ENCODE measurements around the gene TSPY10. TPM values are rescaled to one million over a fixed set of nuclear protein-coding genes. Genes with fewer than 3 reads are reported as not detected.
"Not testable (repeated sequence)": the region's sequence is repeated elsewhere in the genome, so short reads cannot be mapped to it uniquely, and the experiment has no call there.

TSPY10 gene, protein sequence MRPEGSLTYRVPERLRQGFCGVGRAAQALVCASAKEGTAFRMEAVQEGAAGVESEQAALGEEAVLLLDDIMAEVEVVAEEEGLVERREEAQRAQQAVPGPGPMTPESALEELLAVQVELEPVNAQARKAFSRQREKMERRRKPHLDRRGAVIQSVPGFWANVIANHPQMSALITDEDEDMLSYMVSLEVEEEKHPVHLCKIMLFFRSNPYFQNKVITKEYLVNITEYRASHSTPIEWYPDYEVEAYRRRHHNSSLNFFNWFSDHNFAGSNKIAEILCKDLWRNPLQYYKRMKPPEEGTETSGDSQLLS
- total RNA-seq (not detected), total RNA-seq (0 reads per million in 29 experiments)
- total RNA-seq (2013) = not detected

DNA sequence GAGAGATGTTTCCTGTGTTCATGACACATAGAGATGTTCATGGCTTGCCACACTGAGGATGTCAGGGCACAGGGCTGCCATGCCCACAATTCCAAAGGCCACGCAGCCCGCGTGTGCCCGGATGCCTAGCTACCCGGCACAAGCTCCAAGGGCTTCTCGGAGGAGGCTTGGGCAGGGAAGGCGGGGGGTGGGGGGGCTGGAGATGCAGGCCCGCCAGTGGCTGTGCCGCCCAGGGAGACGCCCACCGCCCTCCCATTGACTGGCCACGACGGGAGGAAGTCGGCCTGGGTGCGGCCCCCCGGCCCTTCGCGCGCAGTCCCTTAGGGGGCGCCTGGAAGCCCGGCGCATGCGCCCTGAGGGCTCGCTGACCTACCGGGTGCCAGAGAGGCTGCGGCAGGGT lies at the start of gene TSPY10:
TSPY10 (plus strand) TSS at position 301 of the 400 bp plus-strand sequence; CDS start at position 347, 46 bp downstream.
- H3K36me3 ChIP-seq (ENCODE audit: control insufficient read depth in 2 of 2, extremely low read depth in 1 of 2, insufficient read depth in 1 of 2, low read length in 1 of 2); DNase-seq; H3K36me3 Mint-ChIP-seq; H3K9me3 ChIP-seq; H3K4me1 ChIP-seq (ENCODE audit: control insufficient read depth in 1 of 2, extremely low read depth in 1 of 2, insufficient read depth in 2 of 2, low read length in 2 of 2); H3K4me3 ChIP-seq (ENCODE audit: control insufficient read depth in 1 of 2, extremely low read depth in 1 of 2, low read length in 1 of 2); H3K27ac Mint-ChIP-seq; H3K27me3 Mint-ChIP-seq; H3K27ac ChIP-seq (ENCODE audit: low read length); H3K4me3 Mint-ChIP-seq; ATAC-seq (replicated peaks in 1 of 4); CTCF ChIA-PET; H3K9me3 Mint-ChIP-seq; H3K27me3 ChIP-seq (replicated peaks in 1 of 2; ENCODE audit: control insufficient read depth in 2 of 2, extremely low read depth in 1 of 2, insufficient read depth in 2 of 2, low read length in 1 of 2); POLR2A ChIA-PET; H3K4me1 Mint-ChIP-seq: not testable (repeated sequence)
- no CpG with 5 or more reads among the region's 26 CpGs for WGBS (ENCODE audit: insufficient coverage)

DNA sequence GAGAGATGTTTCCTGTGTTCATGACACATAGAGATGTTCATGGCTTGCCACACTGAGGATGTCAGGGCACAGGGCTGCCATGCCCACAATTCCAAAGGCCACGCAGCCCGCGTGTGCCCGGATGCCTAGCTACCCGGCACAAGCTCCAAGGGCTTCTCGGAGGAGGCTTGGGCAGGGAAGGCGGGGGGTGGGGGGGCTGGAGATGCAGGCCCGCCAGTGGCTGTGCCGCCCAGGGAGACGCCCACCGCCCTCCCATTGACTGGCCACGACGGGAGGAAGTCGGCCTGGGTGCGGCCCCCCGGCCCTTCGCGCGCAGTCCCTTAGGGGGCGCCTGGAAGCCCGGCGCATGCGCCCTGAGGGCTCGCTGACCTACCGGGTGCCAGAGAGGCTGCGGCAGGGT lies 40.7 kb upstream of the TSPY10 start, which contains the start of gene TSPY9:
TSPY9 (plus strand) TSS at position 301 of the 400 bp plus-strand sequence; CDS start at position 347, 46 bp downstream.
- DNase-seq; H3K9me3 Mint-ChIP-seq; H3K4me3 ChIP-seq (ENCODE audit: control insufficient read depth in 1 of 2, extremely low read depth in 1 of 2, low read length in 1 of 2); H3K36me3 ChIP-seq (ENCODE audit: control insufficient read depth in 2 of 2, extremely low read depth in 1 of 2, insufficient read depth in 1 of 2, low read length in 1 of 2); H3K4me1 Mint-ChIP-seq; H3K4me3 Mint-ChIP-seq; H3K27ac ChIP-seq (ENCODE audit: low read length); ATAC-seq (replicated peaks in 1 of 4); H3K4me1 ChIP-seq (ENCODE audit: control insufficient read depth in 1 of 2, extremely low read depth in 1 of 2, insufficient read depth in 2 of 2, low read length in 2 of 2); H3K27me3 Mint-ChIP-seq; H3K27me3 ChIP-seq (replicated peaks in 1 of 2; ENCODE audit: control insufficient read depth in 2 of 2, extremely low read depth in 1 of 2, insufficient read depth in 2 of 2, low read length in 1 of 2); POLR2A ChIA-PET; H3K27ac Mint-ChIP-seq; H3K36me3 Mint-ChIP-seq; CTCF ChIA-PET; H3K9me3 ChIP-seq: not testable (repeated sequence)
- no CpG with 5 or more reads among the region's 26 CpGs for WGBS (ENCODE audit: insufficient coverage)

DNA sequence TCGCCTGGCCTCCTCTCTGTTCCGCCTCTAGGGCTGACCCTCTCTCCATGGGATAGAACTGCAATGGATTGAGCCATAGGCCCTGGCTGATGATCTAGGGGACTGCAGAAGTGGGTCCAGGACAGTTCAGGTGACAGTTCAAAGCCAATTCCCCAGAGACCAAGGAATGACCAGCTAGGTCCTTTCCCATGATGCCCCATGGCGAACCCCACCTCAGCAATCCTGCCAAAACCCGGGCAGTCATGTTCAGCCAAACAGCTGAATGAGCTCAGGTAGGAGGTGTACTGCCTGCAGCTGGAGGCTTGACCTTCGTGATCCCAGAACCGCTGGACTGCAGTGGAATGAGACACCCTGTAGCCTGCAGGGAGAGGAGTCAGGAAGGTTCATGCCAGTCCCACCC lies 23.3 kb upstream of the TSPY10 start:
- H3K4me1 ChIP-seq (ENCODE audit: control insufficient read depth in 1 of 2, extremely low read depth in 1 of 2, insufficient read depth in 2 of 2, low read length in 2 of 2); H3K4me3 ChIP-seq (ENCODE audit: control insufficient read depth in 1 of 2, extremely low read depth in 1 of 2, low read length in 1 of 2); CTCF ChIA-PET; H3K36me3 Mint-ChIP-seq; H3K9me3 ChIP-seq; H3K36me3 ChIP-seq (ENCODE audit: control insufficient read depth in 2 of 2, extremely low read depth in 1 of 2, insufficient read depth in 1 of 2, low read length in 1 of 2); H3K27me3 ChIP-seq (replicated peaks in 1 of 2; ENCODE audit: control insufficient read depth in 2 of 2, extremely low read depth in 1 of 2, insufficient read depth in 2 of 2, low read length in 1 of 2); ATAC-seq (replicated peaks in 1 of 4); H3K4me3 Mint-ChIP-seq; H3K9me3 Mint-ChIP-seq; DNase-seq; H3K27ac Mint-ChIP-seq; H3K4me1 Mint-ChIP-seq; POLR2A ChIA-PET; H3K27me3 Mint-ChIP-seq; H3K27ac ChIP-seq (ENCODE audit: low read length): not testable (repeated sequence)
- no CpG with 5 or more reads among the region's 6 CpGs for WGBS (ENCODE audit: insufficient coverage)

DNA sequence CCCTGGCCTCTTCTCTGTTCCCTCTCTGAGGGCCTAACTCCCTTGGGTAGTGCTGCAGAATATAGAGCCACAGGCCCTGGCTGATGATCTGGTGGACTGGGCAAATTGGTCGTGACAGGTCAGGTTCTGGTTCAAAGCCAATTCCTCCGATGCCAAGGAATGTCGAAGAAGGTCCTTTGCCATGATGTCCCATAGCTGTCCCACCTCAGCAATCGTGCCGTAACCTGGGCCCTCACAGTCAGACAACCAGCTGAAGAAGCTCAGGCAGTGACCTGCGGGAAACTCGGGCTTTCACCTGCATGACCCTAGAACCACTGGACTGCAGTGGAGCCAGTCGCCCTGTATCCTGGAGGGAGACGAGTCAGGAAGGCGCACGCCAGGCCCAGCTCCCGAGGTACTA lies 11.4 kb upstream of the TSPY10 start:
- POLR2A ChIA-PET; H3K4me1 Mint-ChIP-seq; H3K36me3 ChIP-seq (ENCODE audit: control insufficient read depth in 2 of 2, extremely low read depth in 1 of 2, insufficient read depth in 1 of 2, low read length in 1 of 2); DNase-seq; H3K9me3 Mint-ChIP-seq; H3K27ac ChIP-seq (ENCODE audit: low read length); H3K4me1 ChIP-seq (ENCODE audit: control insufficient read depth in 1 of 2, extremely low read depth in 1 of 2, insufficient read depth in 2 of 2, low read length in 2 of 2); H3K4me3 ChIP-seq (ENCODE audit: control insufficient read depth in 1 of 2, extremely low read depth in 1 of 2, low read length in 1 of 2); ATAC-seq (replicated peaks in 1 of 4); CTCF ChIA-PET; H3K9me3 ChIP-seq; H3K36me3 Mint-ChIP-seq; H3K4me3 Mint-ChIP-seq; H3K27ac Mint-ChIP-seq; H3K27me3 ChIP-seq (replicated peaks in 1 of 2; ENCODE audit: control insufficient read depth in 2 of 2, extremely low read depth in 1 of 2, insufficient read depth in 2 of 2, low read length in 1 of 2); H3K27me3 Mint-ChIP-seq: not testable (repeated sequence)
- no CpG with 5 or more reads among the region's 12 CpGs for WGBS (ENCODE audit: insufficient coverage)

Other genes with a start within 250 kb of the TSPY10 start
- not detected for gene TSPY4, start 190.4 kb upstream of the TSPY10 start, total RNA-seq
- not detected for gene TSPY8, start 170.1 kb upstream of the TSPY10 start, total RNA-seq
- gene TSPY3, start 129.5 kb upstream of the TSPY10 start, total RNA-seq = not detected
- gene TSPY1, start 60.9 kb upstream of the TSPY10 start, total RNA-seq = not detected
- not detected for gene TSPY9, start 40.6 kb upstream of the TSPY10 start, total RNA-seq